ENCODE results near the gene SMIM44.
A peak's percentile ranks its signal among the peaks of the same experiment; 100 is the strongest.

The SMIM44 gene

DNA sequence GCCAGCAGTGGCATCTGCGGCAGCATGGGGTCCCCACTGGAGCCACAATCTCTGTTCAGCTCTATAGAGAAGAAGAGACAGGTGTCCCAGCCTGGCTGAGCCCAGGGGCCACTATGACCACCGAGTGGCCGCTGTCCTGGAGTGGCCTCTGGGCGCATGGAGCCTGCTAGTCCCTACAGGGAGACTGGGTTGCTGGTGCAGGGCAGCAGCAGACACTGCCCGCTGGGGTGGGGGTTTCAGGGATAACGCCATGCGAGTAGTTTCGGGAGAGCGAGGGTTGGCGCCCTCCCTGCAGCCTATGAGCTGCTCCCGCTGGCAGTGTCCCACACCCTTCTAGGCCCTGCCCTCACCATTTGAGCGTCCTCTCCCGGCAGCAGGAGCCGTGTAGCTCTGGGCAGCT, 44.8 kb upstream of the SMIM44 start:
- TF ChIP-seq, protein P1, sequence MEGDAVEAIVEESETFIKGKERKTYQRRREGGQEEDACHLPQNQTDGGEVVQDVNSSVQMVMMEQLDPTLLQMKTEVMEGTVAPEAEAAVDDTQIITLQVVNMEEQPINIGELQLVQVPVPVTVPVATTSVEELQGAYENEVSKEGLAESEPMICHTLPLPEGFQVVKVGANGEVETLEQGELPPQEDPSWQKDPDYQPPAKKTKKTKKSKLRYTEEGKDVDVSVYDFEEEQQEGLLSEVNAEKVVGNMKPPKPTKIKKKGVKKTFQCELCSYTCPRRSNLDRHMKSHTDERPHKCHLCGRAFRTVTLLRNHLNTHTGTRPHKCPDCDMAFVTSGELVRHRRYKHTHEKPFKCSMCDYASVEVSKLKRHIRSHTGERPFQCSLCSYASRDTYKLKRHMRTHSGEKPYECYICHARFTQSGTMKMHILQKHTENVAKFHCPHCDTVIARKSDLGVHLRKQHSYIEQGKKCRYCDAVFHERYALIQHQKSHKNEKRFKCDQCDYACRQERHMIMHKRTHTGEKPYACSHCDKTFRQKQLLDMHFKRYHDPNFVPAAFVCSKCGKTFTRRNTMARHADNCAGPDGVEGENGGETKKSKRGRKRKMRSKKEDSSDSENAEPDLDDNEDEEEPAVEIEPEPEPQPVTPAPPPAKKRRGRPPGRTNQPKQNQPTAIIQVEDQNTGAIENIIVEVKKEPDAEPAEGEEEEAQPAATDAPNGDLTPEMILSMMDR (conservative IDR thresholded peaks at IDR 0.05; ENCODE audit: low read length), result no peak
- no peak overlapping the region for H3K4me3 ChIP-seq (ENCODE audit: low read length)
- no peak for DNase-seq (ENCODE audit: low read depth)

DNA sequence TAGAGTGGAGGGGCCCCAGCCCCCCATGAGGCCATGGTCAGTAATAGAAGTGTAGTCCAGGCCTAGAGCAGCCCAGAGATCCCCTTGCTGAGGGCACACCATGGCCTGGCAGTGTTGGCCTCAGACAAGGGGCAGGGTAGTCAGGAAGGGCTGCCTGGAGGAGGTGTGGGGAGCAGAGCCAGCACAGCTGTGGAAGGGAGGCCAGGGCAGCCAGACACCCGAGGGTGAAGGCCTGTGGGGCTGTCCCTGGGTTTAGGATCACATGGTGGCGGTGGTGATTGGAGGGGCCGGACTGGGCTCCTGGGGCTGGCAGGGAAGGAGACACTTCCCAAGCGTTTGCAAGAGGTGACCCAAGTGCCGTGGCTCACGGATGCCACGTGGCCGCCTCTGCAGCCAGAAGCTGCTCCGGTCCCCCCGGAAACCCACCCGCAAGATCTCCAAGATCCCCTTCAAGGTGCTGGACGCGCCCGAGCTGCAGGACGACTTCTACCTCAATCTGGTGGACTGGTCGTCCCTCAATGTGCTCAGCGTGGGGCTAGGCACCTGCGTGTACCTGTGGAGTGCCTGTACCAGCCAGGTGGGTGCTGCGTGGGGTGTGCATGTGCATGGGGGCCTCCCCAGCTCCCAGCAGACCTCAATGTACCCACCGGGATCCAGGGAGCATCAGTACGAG, 44.1 kb upstream of the SMIM44 start:
- TF ChIP-seq, protein P1 (conservative IDR thresholded peaks at IDR 0.05; ENCODE audit: low read length), result no peak
- no peak overlapping the region for H3K4me3 ChIP-seq (ENCODE audit: low read length)
- DNase-seq (ENCODE audit: low read depth), result no peak

DNA sequence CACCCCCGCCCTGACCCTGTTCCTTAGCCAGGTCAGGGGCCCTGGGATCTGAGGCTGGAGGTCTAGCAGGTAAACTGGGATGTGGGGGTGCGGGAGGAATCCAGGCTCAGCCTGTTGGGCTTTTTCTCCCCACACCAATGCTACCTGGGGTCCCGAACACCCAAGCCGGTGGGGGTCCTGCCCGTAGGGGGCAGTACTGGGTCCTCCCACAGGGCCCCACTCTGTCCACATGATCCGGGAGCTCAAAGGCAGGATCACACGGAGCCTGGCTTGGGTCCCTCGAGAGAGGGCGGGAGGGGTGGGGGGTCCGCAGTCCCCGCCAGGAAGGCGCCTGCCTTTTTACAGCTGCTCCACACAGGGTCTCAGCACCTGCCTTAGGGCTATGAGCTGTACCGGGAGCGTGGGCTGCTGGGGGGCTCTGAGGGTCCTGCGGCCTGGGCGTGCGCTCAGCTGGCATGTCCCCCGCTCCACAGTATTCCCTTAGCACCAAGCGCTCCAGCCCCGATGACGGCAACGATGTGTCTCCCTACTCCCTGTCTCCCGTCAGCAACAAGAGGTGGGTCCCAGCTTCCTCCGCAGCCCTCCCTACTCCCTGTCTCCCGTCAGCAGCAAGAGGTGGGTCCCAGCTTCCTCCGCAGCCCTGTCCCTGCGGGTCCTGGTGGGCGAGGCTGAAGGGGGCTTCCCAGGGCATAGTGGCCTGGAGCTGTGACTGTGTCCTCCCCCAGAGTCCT, 43.4 kb upstream of the SMIM44 start:
- TF ChIP-seq, protein P1 (conservative IDR thresholded peaks at IDR 0.05; ENCODE audit: low read length), result 0 out of 2 replicates have a peak, but pooled peaks have one; percentile 5
- H3K4me3 ChIP-seq (ENCODE audit: low read length), result no peak overlapping the region
- no peak for DNase-seq (ENCODE audit: low read depth)

DNA sequence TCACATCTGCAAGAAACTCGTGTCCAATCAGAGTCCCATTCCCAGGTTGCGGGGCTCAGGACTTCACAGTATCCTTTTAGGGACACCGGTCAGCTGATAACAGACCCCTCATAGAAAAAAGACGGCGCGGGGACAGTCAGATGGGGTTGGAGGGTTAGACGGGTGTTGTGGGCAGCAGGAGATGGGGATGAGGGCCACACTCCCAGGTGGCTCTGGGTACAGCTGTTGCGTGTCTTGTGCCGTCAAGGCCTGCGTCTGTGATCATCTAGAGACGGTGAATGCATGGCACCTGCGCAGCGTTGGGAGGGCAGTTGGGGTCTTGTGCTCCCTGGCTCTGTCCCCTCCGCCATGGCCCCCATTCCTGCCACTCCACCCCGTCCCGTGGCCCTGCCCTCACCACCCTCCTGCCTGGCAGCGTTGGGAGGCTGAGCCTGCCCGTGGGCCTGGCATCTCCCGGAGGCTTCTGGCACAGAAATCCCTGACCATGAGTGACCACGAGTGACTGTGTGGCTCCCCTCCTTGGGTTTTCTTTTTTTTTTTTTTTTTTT, 41.7 kb upstream of the SMIM44 start:
- H3K4me3 ChIP-seq (ENCODE audit: low read length), result no peak overlapping the region
- TF ChIP-seq, protein P1 (conservative IDR thresholded peaks at IDR 0.05; ENCODE audit: low read length), result no peak
- DNase-seq (ENCODE audit: low read depth), result no peak

DNA sequence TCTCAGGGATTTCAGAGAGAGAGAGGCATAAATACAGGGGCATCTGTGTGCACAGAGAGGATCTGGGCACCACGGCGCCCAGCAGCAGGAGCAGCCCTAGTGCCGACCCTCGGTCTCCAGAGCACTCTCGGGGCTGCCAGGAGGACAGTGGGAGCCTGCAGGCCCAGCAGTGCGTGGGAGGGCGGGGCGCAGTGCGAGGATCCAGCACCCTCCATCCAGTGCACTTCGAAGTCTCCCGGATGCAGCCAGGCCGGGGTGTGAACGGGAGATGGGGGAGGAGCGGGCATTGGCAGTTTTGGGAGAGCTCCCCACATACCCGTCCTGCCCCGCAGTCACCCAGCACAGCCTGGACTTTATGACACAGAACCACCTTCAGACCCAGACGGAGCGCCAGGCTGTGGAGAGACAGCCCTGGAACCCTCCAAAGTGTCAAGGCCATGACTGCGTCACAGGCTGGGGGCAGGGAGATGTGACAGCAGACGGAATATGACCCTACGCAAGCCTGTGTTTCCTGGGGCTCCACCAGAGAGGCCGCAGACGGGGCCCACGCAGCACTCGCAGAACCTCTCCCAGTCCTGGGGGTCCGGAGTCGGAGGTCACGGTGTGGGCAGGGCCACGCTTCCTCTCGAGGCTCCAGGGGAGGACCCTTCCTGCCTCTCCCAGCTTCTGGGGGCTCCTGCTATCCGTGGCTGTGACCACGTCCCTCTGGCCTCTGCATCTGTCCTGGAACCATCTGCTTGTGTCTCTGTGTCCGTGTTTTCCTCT, 41.0 kb upstream of the SMIM44 start:
- no peak overlapping the region for H3K4me3 ChIP-seq (ENCODE audit: low read length)
- DNase-seq (ENCODE audit: low read depth), result no peak
- TF ChIP-seq, protein P1 (conservative IDR thresholded peaks at IDR 0.05; ENCODE audit: low read length), result no peak

DNA sequence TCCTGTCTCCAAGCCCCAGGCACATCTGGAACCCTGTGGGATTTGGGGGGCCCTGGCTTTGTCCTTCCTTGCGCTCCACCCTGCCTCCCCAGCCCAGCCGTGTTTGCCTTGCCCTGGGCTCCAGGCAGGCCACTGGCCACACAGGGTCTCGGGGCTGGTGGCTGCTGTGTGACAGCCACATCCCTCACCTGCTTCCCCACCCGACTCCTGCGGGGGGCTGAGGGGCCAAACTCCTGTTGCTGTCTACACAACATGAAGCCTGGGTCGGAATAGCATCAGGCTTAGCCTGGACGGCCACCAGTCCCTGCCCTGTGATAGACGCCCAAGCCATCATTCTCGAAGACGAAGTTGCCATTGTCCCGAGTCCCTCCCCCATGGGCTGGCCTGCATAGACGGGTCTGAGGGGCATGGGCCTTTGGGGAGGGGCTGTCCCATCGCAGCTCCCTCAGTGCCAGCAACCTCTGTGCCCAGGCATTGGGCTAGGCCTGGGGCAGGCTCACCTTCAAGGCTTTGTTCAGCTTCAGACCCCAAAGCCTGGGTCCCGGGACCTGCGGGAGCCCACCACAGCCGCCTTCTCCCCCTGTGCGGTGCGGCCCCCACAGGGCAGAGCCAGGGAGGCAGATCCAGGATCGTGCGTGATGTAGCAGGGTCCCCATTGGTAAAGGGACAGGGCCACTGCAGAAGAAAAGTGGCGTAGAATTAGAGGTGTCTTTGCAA, 40.3 kb upstream of the SMIM44 start:
- TF ChIP-seq, protein P1 (conservative IDR thresholded peaks at IDR 0.05; ENCODE audit: low read length), result no peak
- no peak overlapping the region for H3K4me3 ChIP-seq (ENCODE audit: low read length)
- DNase-seq (ENCODE audit: low read depth), result no peak
